ENCODE data around the gene FRMD4A.

Gene FRMD4A

DNA sequence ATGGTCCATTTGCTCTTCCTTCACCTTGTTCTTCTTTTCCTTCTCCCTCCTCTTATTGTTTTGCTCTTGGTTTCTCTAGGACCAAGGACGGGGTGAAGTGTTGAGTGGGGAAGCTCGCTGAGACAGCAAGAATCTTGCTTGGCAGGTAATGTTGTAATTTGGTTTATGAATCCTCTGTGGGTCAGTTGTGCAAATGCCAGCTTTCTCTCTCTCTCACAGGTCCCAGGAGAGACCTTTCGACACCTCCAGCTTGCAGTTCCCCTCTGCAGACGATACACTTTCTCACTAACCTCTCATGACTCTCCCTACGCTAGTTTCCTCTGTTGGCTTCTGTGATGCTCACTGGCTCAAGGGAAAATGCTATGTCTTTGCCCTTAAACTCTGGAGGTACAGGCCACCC, 77.0 kb downstream of the FRMD4A start:
- no CpG with 5 or more reads among the region's 5 CpGs for WGBS, 2 donors (ENCODE audit: extremely low coverage in 2 of 2, insufficient read length in 2 of 2, insufficient replicate concordance in 1 of 2)

DNA sequence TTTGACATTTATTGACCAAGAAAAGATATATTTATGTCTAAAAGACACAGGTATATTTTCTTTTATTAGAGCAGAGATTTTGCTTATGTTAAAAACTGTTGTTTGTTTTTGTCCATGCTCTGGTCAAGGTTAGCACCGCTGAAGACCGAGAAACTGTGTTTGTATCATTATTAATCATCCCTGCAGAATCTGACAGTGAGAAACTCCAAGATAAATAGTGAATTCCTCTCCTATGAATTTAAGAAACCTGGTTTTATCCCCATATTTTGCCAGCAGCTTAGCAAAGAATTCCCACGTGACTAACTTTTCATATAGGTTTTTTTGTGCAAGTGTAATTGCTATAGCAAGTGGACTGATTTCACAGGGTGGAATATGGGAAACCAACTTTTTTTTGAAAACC, 77.6 kb downstream of the FRMD4A start:
- no peak overlapping the region for H2BK12ac ChIP-seq (ENCODE audit: low read length)
- no peak for DNase-seq (ENCODE audit: low spot score)
- H3K79me1 ChIP-seq (ENCODE audit: low read depth, low read length) = no peaks in the 10 kb centered on the region
- peaks cover 0 to 4% of the 10 kb centered on the region in 2 donors for H3K9me3 ChIP-seq (replicated peaks in 1 of 2; ENCODE audit: control insufficient read depth in 2 of 2, insufficient read depth in 1 of 2, low read depth in 1 of 2, low read length in 2 of 2)
- H3K9ac ChIP-seq (ENCODE audit: low read depth, low read length, poor library complexity) = no peak overlapping the region
- no peak overlapping the region for H3K23ac ChIP-seq (ENCODE audit: low read depth, low read length, poor library complexity)
- no peak overlapping the region for H3K27ac ChIP-seq (replicated peaks; ENCODE audit: low read length)
- H3K4me1 ChIP-seq (ENCODE audit: control insufficient read depth in 2 of 2, insufficient read depth in 1 of 2, low read depth in 1 of 2, low read length in 2 of 2) = no peaks in the 10 kb centered on the region
- peaks cover 0 to 6% (median 0%) of the 10 kb centered on the region in 3 experiments for H3K27me3 ChIP-seq (ENCODE audit: control insufficient read depth in 3 of 3, insufficient read depth in 3 of 3, low read depth in 1 of 3, low read length in 3 of 3)
- no peak overlapping the region for H4K91ac ChIP-seq (ENCODE audit: low read depth, low read length, poor library complexity)
- H2BK5ac ChIP-seq (ENCODE audit: low read length) = no peak overlapping the region
- no peak overlapping the region for H3K14ac ChIP-seq (ENCODE audit: low read length)
- H3K36me3 ChIP-seq (replicated peaks in 1 of 2; ENCODE audit: control insufficient read depth in 2 of 2, insufficient read depth in 2 of 2, low read length in 2 of 2) = no peaks in the 10 kb centered on the region
- H2BK15ac ChIP-seq (ENCODE audit: low read length) = no peak overlapping the region
- H4K8ac ChIP-seq (ENCODE audit: low read depth, low read length) = no peak overlapping the region
- H2AFZ ChIP-seq (ENCODE audit: low read length) = no peak overlapping the region
- H3K18ac ChIP-seq (ENCODE audit: low read length) = no peak overlapping the region
- H3K4me2 ChIP-seq (ENCODE audit: insufficient read depth, low read length, poor library complexity, severe bottlenecking) = no peak overlapping the region
- H2AK5ac ChIP-seq (ENCODE audit: low read depth, low read length) = no peak overlapping the region
- no peak overlapping the region for H3K4me3 ChIP-seq (ENCODE audit: low read length in 2 of 2)
- no peak overlapping the region for H3K4ac ChIP-seq (ENCODE audit: low read length)
- WGBS, 2 donors (ENCODE audit: extremely low coverage in 2 of 2, insufficient read length in 2 of 2, insufficient replicate concordance in 1 of 2) = no CpG with 5 or more reads among the region's 3 CpGs
- H2BK120ac ChIP-seq (ENCODE audit: low read depth, low read length) = no peak overlapping the region

More for the DNA sequence above, 77.0 kb downstream of the FRMD4A start:
- Histone ChIP-seq H3K4me2 (ENCODE audit: insufficient read depth, low read length, poor library complexity, severe bottlenecking) (no peak overlapping the region), H2AFZ (ENCODE audit: low read length) (no peak overlapping the region), H3K4me3 (ENCODE audit: low read length in 2 of 2) (no peak overlapping the region), H3K4ac (ENCODE audit: low read length) (no peak overlapping the region), H3K14ac (ENCODE audit: low read length) (no peak overlapping the region), H3K9me3 (replicated peaks in 1 of 2; ENCODE audit: control insufficient read depth in 2 of 2, insufficient read depth in 1 of 2, low read depth in 1 of 2, low read length in 2 of 2) (peaks cover 4 to 5% of the 10 kb centered on the region in 2 donors), H3K23ac (ENCODE audit: low read depth, low read length, poor library complexity) (no peak overlapping the region), H3K4me1 (ENCODE audit: control insufficient read depth in 2 of 2, insufficient read depth in 1 of 2, low read depth in 1 of 2, low read length in 2 of 2) (no peaks in the 10 kb centered on the region), H4K8ac (ENCODE audit: low read depth, low read length) (no peak overlapping the region), H2BK120ac (ENCODE audit: low read depth, low read length) (no peak overlapping the region), H3K27me3 (ENCODE audit: control insufficient read depth in 3 of 3, insufficient read depth in 3 of 3, low read depth in 1 of 3, low read length in 3 of 3) (peaks cover 0 to 6% (median 0%) of the 10 kb centered on the region in 3 experiments), H3K18ac (ENCODE audit: low read length) (no peak overlapping the region), H3K36me3 (replicated peaks in 1 of 2; ENCODE audit: control insufficient read depth in 2 of 2, insufficient read depth in 2 of 2, low read length in 2 of 2) (no peaks in the 10 kb centered on the region), H3K9ac (ENCODE audit: low read depth, low read length, poor library complexity) (no peak overlapping the region), H3K27ac (replicated peaks; ENCODE audit: low read length) (no peak overlapping the region), H4K91ac (ENCODE audit: low read depth, low read length, poor library complexity) (no peak overlapping the region), H2BK12ac (ENCODE audit: low read length) (no peak overlapping the region), H2BK15ac (ENCODE audit: low read length) (no peak overlapping the region), H3K79me1 (ENCODE audit: low read depth, low read length) (no peaks in the 10 kb centered on the region), H2BK5ac (ENCODE audit: low read length) (no peak overlapping the region), H2AK5ac (ENCODE audit: low read depth, low read length) (no peak overlapping the region)
- DNase-seq (ENCODE audit: low spot score) = no peak

DNA sequence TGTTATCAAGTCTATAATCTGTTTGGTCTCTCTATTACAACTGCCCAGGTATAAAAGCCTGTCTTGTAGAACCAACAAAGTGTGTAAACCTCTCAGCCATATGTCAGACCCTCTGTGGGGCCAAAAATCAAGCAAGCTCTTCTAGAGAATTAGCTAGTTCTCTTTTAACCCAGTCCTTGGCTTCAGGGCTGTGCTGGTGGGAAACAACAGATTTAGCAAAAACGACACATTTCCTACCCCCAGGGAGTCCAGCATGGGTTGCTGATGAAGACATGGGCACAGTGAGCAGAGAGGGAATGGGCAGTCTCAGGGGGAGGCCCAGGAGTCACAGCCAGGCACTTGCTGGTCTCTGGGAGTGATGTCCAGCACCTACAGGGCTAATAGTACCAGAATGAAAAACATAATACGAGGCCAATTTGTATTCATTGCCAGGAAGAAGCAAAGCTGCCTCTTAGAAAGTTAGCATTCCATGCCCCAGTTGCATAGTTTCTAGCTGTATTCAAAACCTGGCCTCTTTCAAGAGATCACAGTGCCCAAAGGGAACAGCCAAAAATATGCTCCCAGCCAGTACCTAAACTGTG, 80.1 kb downstream of the FRMD4A start:
- Histone ChIP-seq H3K36me3 (replicated peaks in 1 of 2; ENCODE audit: control insufficient read depth in 2 of 2, insufficient read depth in 2 of 2, low read length in 2 of 2) (no peaks in the 10 kb centered on the region), H3K4me3 (ENCODE audit: low read length in 2 of 2) (no peak overlapping the region), H2AFZ (ENCODE audit: low read length) (no peak overlapping the region), H3K23ac (ENCODE audit: low read depth, low read length, poor library complexity) (no peak overlapping the region), H2BK5ac (ENCODE audit: low read length) (no peak overlapping the region), H3K14ac (ENCODE audit: low read length) (no peak overlapping the region), H2BK120ac (ENCODE audit: low read depth, low read length) (no peak overlapping the region), H3K4me2 (ENCODE audit: insufficient read depth, low read length, poor library complexity, severe bottlenecking) (no peak overlapping the region), H2AK5ac (ENCODE audit: low read depth, low read length) (no peak overlapping the region), H3K4ac (ENCODE audit: low read length) (no peak overlapping the region), H3K9ac (ENCODE audit: low read depth, low read length, poor library complexity) (no peak overlapping the region), H2BK15ac (ENCODE audit: low read length) (no peak overlapping the region), H3K79me1 (ENCODE audit: low read depth, low read length) (no peaks in the 10 kb centered on the region), H3K18ac (ENCODE audit: low read length) (no peak overlapping the region), H3K27ac (replicated peaks; ENCODE audit: low read length) (no peak overlapping the region), H4K8ac (ENCODE audit: low read depth, low read length) (no peak overlapping the region), H3K4me1 (ENCODE audit: control insufficient read depth in 2 of 2, insufficient read depth in 1 of 2, low read depth in 1 of 2, low read length in 2 of 2) (no peaks in the 10 kb centered on the region), H3K27me3 (ENCODE audit: control insufficient read depth in 3 of 3, insufficient read depth in 3 of 3, low read depth in 1 of 3, low read length in 3 of 3) (peaks cover 0 to 6% (median 0%) of the 10 kb centered on the region in 3 experiments), H4K91ac (ENCODE audit: low read depth, low read length, poor library complexity) (no peak overlapping the region), H2BK12ac (ENCODE audit: low read length) (no peak overlapping the region), H3K9me3 (replicated peaks in 1 of 2; ENCODE audit: control insufficient read depth in 2 of 2, insufficient read depth in 1 of 2, low read depth in 1 of 2, low read length in 2 of 2) (peaks cover 0 to 4% of the 10 kb centered on the region in 2 donors)
- no CpG with 5 or more reads among the region's 2 CpGs for WGBS, 2 donors (ENCODE audit: extremely low coverage in 2 of 2, insufficient read length in 2 of 2, insufficient replicate concordance in 1 of 2)
- no peak for DNase-seq (ENCODE audit: low spot score)

DNA sequence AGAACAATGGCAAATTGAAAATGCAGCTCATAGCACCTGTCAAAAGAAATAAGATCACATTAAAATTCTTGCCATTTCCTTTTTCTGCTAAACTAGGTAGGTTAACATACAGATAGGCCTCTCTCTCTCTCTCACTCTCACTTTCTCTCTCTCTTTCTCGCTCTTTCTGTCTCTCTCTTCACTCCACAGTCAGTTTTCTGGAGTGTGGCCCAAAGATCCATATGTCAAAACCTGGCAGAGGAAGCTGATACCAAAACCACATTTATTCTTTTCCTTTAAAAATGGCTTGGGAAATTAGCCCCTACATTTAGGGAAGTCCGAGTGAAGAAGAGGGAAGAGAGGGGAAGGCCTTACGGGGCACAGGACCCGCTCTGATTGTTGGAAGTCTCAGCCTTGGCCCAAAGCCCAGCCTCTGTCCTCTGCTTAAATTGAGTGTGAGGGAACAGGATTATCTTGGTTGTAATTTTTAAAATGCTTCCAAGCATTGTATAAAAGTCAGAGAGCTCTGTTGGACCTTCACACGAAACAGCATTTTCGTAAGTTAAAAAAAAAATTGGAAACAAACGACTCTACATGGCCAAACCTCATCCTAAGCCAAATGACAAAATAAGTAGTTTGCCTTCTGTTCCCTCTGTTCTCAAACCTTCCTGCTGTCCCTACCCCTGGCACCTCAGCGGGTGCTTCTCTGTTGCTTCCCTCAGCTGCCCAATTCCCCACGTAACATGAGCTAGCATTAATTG, 83.2 kb downstream of the FRMD4A start:
- no peaks in the 10 kb centered on the region for H3K36me3 ChIP-seq (replicated peaks in 1 of 2; ENCODE audit: control insufficient read depth in 2 of 2, insufficient read depth in 2 of 2, low read length in 2 of 2)
- H3K4me1 ChIP-seq (ENCODE audit: control insufficient read depth in 2 of 2, insufficient read depth in 1 of 2, low read depth in 1 of 2, low read length in 2 of 2) = no peaks in the 10 kb centered on the region
- H3K79me1 ChIP-seq (ENCODE audit: low read depth, low read length) = no peaks in the 10 kb centered on the region
- H3K4me3 ChIP-seq (ENCODE audit: low read length in 2 of 2) = no peak overlapping the region
- H3K9me3 ChIP-seq (replicated peaks in 1 of 2; ENCODE audit: control insufficient read depth in 2 of 2, insufficient read depth in 1 of 2, low read depth in 1 of 2, low read length in 2 of 2) = peaks cover 0 to 4% of the 10 kb centered on the region in 2 donors
- H3K27me3 ChIP-seq (ENCODE audit: control insufficient read depth in 3 of 3, insufficient read depth in 3 of 3, low read depth in 1 of 3, low read length in 3 of 3) = no peaks in the 10 kb centered on the region
- H2AFZ ChIP-seq (ENCODE audit: low read length) = no peak overlapping the region
- H3K23ac ChIP-seq (ENCODE audit: low read depth, low read length, poor library complexity) = no peak overlapping the region
- no peak overlapping the region for H3K9ac ChIP-seq (ENCODE audit: low read depth, low read length, poor library complexity)
- no peak overlapping the region for H3K14ac ChIP-seq (ENCODE audit: low read length)
- no peak for DNase-seq (ENCODE audit: low spot score)
- H2BK12ac ChIP-seq (ENCODE audit: low read length) = no peak overlapping the region
- H3K4ac ChIP-seq (ENCODE audit: low read length) = no peak overlapping the region
- H2BK120ac ChIP-seq (ENCODE audit: low read depth, low read length) = no peak overlapping the region
- no CpG with 5 or more reads among the region's 9 CpGs for WGBS, 2 donors (ENCODE audit: extremely low coverage in 2 of 2, insufficient read length in 2 of 2, insufficient replicate concordance in 1 of 2)
- no peak overlapping the region for H3K4me2 ChIP-seq (ENCODE audit: insufficient read depth, low read length, poor library complexity, severe bottlenecking)
- H3K27ac ChIP-seq (replicated peaks; ENCODE audit: low read length) = no peak overlapping the region
- H4K8ac ChIP-seq (ENCODE audit: low read depth, low read length) = no peak overlapping the region
- H2AK5ac ChIP-seq (ENCODE audit: low read depth, low read length) = no peak overlapping the region
- no peak overlapping the region for H2BK5ac ChIP-seq (ENCODE audit: low read length)
- no peak overlapping the region for H3K18ac ChIP-seq (ENCODE audit: low read length)
- no peak overlapping the region for H2BK15ac ChIP-seq (ENCODE audit: low read length)
- H4K91ac ChIP-seq (ENCODE audit: low read depth, low read length, poor library complexity) = no peak overlapping the region

Measured in neuronal stem cell (in vitro differentiated cells).